K562 (cell line): ENCODE results near the gene SLA2. TPM values are rescaled to one million over a fixed set of nuclear protein-coding genes. Genes with fewer than 3 reads are reported as not detected.
A peak's percentile ranks its signal among the peaks of the same experiment; 100 is the strongest.

ENCODE experiments used
- HEY1 ChIP-seq: fragments of 250-450 bp; sonication (Bioruptor Pico); IDR thresholded peaks from 2 replicates; pipeline ENCODE4 v1.5.0; 2020; ENCODE audit warnings: mild to moderate bottlenecking, moderate library complexity, borderline replicate concordance
- HNRNPLL ChIP-seq: fragments of 200-400 bp; formaldehyde crosslinking; IDR thresholded peaks from 2 replicates; pipeline ENCODE4 v1.6.1; 2017; ENCODE audit warnings: low read length, low read depth, mild to moderate bottlenecking; ENCODE audit not compliant: poor library complexity, severe bottlenecking
- PML ChIP-seq: IDR thresholded peaks from 2 replicates; pipeline ENCODE4 v1.6.1; 2012; ENCODE audit warnings: low read length, inconsistent platforms
- POLR2A ChIP-seq: fragments of 450-650 bp; conservative IDR thresholded peaks from 2 replicates; pipeline ENCODE4 v1.6.1; 2016
- polyA plus RNA-seq, 8 experiments: library from polyadenylated mRNA; depleted of rRNA in 4 of 8; stranded (reverse) in 5 of 8; unstranded in 3 of 8; fragments of >200 nt; fragmentation: Nextera tagmentation in 2 of 8; fragmentation: Illumina TruSeq in 1 of 8; extraction: Ambion mirVana in 2 of 8; extraction: Trizol in 1 of 8; gene quantifications; 2 replicates each; pipeline versions ENCODE4 v1.2.1 to v1.2.3, GENCODE V29; 2011 to 2014; ENCODE audit warnings: inconsistent platforms in 1 of 8, missing spikeins in 1 of 8
- total RNA-seq, 7 experiments: library from RNA; depleted of rRNA in 6 of 7; stranded (reverse); fragments of >200 nt in 6 of 7; fragmentation: Illumina TruSeq in 2 of 7; extraction: Trizol in 2 of 7; gene quantifications; 2 replicates each; pipeline versions ENCODE4 v1.2.1 to v1.2.3, GENCODE V29; 2011 to 2021; ENCODE audit warnings: low replicate concordance in 1 of 7
- TF ChIP-seq, protein P1 (sequence below): IDR thresholded peaks from 3 replicates; pipeline ENCODE4 v1.6.1; 2011; ENCODE audit warnings: borderline replicate concordance, mild to moderate bottlenecking, moderate library complexity; ENCODE audit not compliant: insufficient read length; ENCODE audit errors: extremely low read depth
- TF ChIP-seq, protein P2 (sequence below): fragments of 150-350 bp; conservative IDR thresholded peaks from 2 replicates; pipeline ENCODE4 v1.6.1; 2014; ENCODE audit warnings: low read length
- TF ChIP-seq, protein P3 (sequence below): fragments of 450-650 bp; IDR thresholded peaks from 2 replicates; pipeline ENCODE4 v1.6.1; 2016; ENCODE audit warnings: mild to moderate bottlenecking, moderate library complexity
- TF ChIP-seq, protein P4 (sequence below): IDR thresholded peaks from 2 replicates; pipeline ENCODE4 v1.6.1; 2011; ENCODE audit not compliant: insufficient read length; ENCODE audit errors: extremely low read depth

Gene SLA2
- total and polyA plus RNA-seq, 9 of the 15 experiments (the other 6 are each of a cell fraction or from before 2014, with no cell fraction given): 0.07 TPM; not detected in 7

DNA sequence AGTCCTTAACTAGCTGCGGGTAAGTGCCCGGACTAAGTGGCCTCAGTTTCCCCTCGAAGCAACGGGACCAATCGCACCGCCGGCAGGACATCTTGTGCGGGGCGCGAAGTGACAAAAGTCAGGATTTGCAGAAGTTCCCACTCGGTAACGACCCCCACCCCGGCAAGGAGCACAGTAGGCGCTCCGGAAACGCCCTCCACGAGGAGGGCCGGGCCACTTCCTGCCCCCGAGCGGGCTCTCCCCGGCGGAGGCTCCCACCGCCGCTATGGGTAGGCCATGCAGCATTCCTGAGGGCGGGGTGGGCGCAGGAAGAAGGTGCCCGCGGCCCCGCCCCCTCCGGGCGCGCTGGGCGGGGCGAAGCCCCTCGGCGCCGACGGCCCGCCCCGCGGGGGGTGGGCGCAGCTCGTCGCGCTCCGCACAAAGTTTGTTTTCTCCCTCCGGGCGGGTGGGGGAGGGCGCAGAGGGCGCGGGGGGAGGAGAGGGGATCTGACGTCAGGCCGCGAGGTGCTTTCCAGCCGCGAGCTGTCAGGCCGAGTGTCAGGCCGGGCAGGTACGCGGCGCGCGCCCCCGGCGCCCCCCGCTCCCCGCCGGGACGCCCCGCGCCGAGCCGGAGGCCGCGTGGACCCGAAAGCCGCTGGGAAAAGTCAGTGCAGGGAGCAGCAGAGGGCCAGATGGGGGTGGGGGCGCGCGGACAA, 72.7 kb downstream of the SLA2 start, which contains the start of gene TGIF2 (continued):
- TF ChIP-seq, protein P1, sequence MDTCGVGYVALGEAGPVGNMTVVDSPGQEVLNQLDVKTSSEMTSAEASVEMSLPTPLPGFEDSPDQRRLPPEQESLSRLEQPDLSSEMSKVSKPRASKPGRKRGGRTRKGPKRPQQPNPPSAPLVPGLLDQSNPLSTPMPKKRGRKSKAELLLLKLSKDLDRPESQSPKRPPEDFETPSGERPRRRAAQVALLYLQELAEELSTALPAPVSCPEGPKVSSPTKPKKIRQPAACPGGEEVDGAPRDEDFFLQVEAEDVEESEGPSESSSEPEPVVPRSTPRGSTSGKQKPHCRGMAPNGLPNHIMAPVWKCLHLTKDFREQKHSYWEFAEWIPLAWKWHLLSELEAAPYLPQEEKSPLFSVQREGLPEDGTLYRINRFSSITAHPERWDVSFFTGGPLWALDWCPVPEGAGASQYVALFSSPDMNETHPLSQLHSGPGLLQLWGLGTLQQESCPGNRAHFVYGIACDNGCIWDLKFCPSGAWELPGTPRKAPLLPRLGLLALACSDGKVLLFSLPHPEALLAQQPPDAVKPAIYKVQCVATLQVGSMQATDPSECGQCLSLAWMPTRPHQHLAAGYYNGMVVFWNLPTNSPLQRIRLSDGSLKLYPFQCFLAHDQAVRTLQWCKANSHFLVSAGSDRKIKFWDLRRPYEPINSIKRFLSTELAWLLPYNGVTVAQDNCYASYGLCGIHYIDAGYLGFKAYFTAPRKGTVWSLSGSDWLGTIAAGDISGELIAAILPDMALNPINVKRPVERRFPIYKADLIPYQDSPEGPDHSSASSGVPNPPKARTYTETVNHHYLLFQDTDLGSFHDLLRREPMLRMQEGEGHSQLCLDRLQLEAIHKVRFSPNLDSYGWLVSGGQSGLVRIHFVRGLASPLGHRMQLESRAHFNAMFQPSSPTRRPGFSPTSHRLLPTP: no peak
- TF ChIP-seq PML (no peak), HNRNPLL (peak; percentile 14), POLR2A (peak; percentile 77), HEY1 (CRISPR knock-in tag) (no peak)
- TF ChIP-seq, protein P2, sequence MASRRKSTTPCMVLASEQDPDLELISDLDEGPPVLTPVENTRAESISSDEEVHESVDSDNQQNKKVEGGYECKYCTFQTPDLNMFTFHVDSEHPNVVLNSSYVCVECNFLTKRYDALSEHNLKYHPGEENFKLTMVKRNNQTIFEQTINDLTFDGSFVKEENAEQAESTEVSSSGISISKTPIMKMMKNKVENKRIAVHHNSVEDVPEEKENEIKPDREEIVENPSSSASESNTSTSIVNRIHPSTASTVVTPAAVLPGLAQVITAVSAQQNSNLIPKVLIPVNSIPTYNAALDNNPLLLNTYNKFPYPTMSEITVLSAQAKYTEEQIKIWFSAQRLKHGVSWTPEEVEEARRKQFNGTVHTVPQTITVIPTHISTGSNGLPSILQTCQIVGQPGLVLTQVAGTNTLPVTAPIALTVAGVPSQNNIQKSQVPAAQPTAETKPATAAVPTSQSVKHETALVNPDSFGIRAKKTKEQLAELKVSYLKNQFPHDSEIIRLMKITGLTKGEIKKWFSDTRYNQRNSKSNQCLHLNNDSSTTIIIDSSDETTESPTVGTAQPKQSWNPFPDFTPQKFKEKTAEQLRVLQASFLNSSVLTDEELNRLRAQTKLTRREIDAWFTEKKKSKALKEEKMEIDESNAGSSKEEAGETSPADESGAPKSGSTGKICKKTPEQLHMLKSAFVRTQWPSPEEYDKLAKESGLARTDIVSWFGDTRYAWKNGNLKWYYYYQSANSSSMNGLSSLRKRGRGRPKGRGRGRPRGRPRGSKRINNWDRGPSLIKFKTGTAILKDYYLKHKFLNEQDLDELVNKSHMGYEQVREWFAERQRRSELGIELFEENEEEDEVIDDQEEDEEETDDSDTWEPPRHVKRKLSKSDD: no peak
- TF ChIP-seq, protein P3, sequence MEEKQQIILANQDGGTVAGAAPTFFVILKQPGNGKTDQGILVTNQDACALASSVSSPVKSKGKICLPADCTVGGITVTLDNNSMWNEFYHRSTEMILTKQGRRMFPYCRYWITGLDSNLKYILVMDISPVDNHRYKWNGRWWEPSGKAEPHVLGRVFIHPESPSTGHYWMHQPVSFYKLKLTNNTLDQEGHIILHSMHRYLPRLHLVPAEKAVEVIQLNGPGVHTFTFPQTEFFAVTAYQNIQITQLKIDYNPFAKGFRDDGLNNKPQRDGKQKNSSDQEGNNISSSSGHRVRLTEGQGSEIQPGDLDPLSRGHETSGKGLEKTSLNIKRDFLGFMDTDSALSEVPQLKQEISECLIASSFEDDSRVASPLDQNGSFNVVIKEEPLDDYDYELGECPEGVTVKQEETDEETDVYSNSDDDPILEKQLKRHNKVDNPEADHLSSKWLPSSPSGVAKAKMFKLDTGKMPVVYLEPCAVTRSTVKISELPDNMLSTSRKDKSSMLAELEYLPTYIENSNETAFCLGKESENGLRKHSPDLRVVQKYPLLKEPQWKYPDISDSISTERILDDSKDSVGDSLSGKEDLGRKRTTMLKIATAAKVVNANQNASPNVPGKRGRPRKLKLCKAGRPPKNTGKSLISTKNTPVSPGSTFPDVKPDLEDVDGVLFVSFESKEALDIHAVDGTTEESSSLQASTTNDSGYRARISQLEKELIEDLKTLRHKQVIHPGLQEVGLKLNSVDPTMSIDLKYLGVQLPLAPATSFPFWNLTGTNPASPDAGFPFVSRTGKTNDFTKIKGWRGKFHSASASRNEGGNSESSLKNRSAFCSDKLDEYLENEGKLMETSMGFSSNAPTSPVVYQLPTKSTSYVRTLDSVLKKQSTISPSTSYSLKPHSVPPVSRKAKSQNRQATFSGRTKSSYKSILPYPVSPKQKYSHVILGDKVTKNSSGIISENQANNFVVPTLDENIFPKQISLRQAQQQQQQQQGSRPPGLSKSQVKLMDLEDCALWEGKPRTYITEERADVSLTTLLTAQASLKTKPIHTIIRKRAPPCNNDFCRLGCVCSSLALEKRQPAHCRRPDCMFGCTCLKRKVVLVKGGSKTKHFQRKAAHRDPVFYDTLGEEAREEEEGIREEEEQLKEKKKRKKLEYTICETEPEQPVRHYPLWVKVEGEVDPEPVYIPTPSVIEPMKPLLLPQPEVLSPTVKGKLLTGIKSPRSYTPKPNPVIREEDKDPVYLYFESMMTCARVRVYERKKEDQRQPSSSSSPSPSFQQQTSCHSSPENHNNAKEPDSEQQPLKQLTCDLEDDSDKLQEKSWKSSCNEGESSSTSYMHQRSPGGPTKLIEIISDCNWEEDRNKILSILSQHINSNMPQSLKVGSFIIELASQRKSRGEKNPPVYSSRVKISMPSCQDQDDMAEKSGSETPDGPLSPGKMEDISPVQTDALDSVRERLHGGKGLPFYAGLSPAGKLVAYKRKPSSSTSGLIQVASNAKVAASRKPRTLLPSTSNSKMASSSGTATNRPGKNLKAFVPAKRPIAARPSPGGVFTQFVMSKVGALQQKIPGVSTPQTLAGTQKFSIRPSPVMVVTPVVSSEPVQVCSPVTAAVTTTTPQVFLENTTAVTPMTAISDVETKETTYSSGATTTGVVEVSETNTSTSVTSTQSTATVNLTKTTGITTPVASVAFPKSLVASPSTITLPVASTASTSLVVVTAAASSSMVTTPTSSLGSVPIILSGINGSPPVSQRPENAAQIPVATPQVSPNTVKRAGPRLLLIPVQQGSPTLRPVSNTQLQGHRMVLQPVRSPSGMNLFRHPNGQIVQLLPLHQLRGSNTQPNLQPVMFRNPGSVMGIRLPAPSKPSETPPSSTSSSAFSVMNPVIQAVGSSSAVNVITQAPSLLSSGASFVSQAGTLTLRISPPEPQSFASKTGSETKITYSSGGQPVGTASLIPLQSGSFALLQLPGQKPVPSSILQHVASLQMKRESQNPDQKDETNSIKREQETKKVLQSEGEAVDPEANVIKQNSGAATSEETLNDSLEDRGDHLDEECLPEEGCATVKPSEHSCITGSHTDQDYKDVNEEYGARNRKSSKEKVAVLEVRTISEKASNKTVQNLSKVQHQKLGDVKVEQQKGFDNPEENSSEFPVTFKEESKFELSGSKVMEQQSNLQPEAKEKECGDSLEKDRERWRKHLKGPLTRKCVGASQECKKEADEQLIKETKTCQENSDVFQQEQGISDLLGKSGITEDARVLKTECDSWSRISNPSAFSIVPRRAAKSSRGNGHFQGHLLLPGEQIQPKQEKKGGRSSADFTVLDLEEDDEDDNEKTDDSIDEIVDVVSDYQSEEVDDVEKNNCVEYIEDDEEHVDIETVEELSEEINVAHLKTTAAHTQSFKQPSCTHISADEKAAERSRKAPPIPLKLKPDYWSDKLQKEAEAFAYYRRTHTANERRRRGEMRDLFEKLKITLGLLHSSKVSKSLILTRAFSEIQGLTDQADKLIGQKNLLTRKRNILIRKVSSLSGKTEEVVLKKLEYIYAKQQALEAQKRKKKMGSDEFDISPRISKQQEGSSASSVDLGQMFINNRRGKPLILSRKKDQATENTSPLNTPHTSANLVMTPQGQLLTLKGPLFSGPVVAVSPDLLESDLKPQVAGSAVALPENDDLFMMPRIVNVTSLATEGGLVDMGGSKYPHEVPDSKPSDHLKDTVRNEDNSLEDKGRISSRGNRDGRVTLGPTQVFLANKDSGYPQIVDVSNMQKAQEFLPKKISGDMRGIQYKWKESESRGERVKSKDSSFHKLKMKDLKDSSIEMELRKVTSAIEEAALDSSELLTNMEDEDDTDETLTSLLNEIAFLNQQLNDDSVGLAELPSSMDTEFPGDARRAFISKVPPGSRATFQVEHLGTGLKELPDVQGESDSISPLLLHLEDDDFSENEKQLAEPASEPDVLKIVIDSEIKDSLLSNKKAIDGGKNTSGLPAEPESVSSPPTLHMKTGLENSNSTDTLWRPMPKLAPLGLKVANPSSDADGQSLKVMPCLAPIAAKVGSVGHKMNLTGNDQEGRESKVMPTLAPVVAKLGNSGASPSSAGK: peak; percentile 85
- TF ChIP-seq, protein P4, sequence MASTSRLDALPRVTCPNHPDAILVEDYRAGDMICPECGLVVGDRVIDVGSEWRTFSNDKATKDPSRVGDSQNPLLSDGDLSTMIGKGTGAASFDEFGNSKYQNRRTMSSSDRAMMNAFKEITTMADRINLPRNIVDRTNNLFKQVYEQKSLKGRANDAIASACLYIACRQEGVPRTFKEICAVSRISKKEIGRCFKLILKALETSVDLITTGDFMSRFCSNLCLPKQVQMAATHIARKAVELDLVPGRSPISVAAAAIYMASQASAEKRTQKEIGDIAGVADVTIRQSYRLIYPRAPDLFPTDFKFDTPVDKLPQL: no peak
